ENCODE measurements around the gene MAD2L2.

- TF ChIP-seq GATA2 (IDR thresholded peaks at IDR 0.05; ENCODE audit: low read depth, low read length) (no peak), GATA3 (IDR thresholded peaks at IDR 0.05; ENCODE audit: low read depth, low read length) (no peak)
Measured at GRCh38 chr1:11693024-11693590, 12.2 kb upstream of the MAD2L2 start.
